Measurements from ENCODE around the gene PFN3.

The PFN3 gene

GRCh38 chr5:177403792-177404640 is 3.6 kb upstream of the PFN3 start:
- Histone ChIP-seq H3K9me3 (ENCODE audit: control insufficient read depth, insufficient read depth, low read length) (no peaks in the 10 kb centered on the region), H3K36me3 (ENCODE audit: control insufficient read depth, insufficient read depth, low read length) (no peaks in the 10 kb centered on the region), H3K4me1 (ENCODE audit: control insufficient read depth, insufficient read depth, low read length) (peaks cover 4% of the 10 kb centered on the region), H3K27ac (ENCODE audit: low read length) (no peak overlapping the region), H3K27me3 (ENCODE audit: control insufficient read depth, insufficient read depth, low read length) (peaks cover 20% of the 10 kb centered on the region; the same call in 1 of the 2 replicates), H3K4me3 (ENCODE audit: low read length) (peak overlapping the region; percentile 25; the same call in 1 of the 2 replicates)
- no peak for DNase-seq (ENCODE audit: low read depth, low spot score)
- WGBS (ENCODE audit: insufficient coverage, insufficient read length), result no CpG with 5 or more reads among the region's 93 CpGs

- H3K27ac ChIP-seq (ENCODE audit: low read length), result no peak overlapping the region
- WGBS (ENCODE audit: insufficient coverage, insufficient read length), result no CpG with 5 or more reads among the region's 61 CpGs
Measured at GRCh38 chr5:177403102-177403791, 2.8 kb upstream of the PFN3 start.

DNA sequence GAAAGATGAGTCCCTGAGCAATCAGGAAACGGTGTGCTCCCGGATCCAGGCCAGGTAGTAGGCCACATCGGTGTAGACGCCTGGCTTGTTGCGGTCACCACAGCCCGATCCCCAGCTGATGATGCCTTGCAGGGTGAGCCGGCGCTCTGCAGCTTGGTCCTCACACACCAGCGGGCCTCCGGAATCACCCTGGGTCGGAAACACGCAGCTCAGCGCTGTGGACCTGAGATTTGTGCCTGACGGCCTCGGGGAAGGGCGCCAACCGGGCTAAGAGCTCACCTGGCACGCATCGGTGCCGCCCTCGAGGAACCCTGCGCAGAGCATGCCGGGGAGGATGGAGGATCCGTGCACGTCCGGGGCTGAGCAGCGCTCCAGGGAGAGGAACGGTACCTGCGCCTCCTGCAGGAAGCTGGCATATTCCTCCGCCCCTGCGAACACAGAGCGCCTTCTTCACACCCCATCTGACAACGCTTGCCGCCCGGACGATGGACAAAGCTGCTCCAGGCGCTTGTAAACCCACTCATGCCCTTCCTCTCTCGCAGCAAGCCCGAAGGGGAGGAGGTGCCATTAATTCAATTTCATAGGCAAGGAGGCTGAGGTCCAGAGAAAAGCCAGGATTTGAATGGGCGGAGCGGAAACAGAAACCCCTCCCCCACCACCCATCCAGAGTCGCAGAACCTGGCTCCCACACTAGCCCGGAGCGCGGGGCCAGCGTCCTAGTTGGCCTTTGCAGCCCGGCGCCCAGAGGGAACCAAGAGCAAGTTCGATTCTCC is 2.0 kb upstream of the PFN3 start:
- peaks cover 18% of the 10 kb centered on the region; the same call in 1 of the 2 replicates for H3K27me3 ChIP-seq (ENCODE audit: control insufficient read depth, insufficient read depth, low read length)
- H3K9me3 ChIP-seq (ENCODE audit: control insufficient read depth, insufficient read depth, low read length), result no peaks in the 10 kb centered on the region
- WGBS (ENCODE audit: insufficient coverage, insufficient read length), result no CpG with 5 or more reads among the region's 49 CpGs
- peak; percentile 77 for DNase-seq (ENCODE audit: low read depth, low spot score)
- H3K4me3 ChIP-seq (ENCODE audit: low read length), result peak overlapping the region; percentile 25; the same call in 1 of the 2 replicates
- no peak overlapping the region for H3K27ac ChIP-seq (ENCODE audit: low read length)
- peaks cover 4% of the 10 kb centered on the region for H3K4me1 ChIP-seq (ENCODE audit: control insufficient read depth, insufficient read depth, low read length)
- H3K36me3 ChIP-seq (ENCODE audit: control insufficient read depth, insufficient read depth, low read length), result no peaks in the 10 kb centered on the region

More at GRCh38 chr5:177403102-177403791, 2.8 kb upstream of the PFN3 start:
- Histone ChIP-seq H3K27me3 (ENCODE audit: control insufficient read depth, insufficient read depth, low read length) (peaks cover 18% of the 10 kb centered on the region; the same call in 1 of the 2 replicates), H3K4me3 (ENCODE audit: low read length) (peak overlapping the region; percentile 25; the same call in 1 of the 2 replicates), H3K36me3 (ENCODE audit: control insufficient read depth, insufficient read depth, low read length) (no peaks in the 10 kb centered on the region), H3K9me3 (ENCODE audit: control insufficient read depth, insufficient read depth, low read length) (no peaks in the 10 kb centered on the region), H3K4me1 (ENCODE audit: control insufficient read depth, insufficient read depth, low read length) (peaks cover 4% of the 10 kb centered on the region)
- no peak for DNase-seq (ENCODE audit: low read depth, low spot score)

GRCh38 chr5:177397875-177398390 is 2.5 kb downstream of the PFN3 start:
- H3K36me3 ChIP-seq (ENCODE audit: control insufficient read depth, insufficient read depth, low read length), result no peaks in the 10 kb centered on the region
- no peaks in the 10 kb centered on the region for H3K9me3 ChIP-seq (ENCODE audit: control insufficient read depth, insufficient read depth, low read length)
- no CpG with 5 or more reads among the region's 16 CpGs for WGBS (ENCODE audit: insufficient coverage, insufficient read length)
- no peak overlapping the region for H3K27ac ChIP-seq (ENCODE audit: low read length)
- H3K27me3 ChIP-seq (ENCODE audit: control insufficient read depth, insufficient read depth, low read length), result no peaks in the 10 kb centered on the region; the same call in 1 of the 2 replicates
- peaks cover 7% of the 10 kb centered on the region for H3K4me1 ChIP-seq (ENCODE audit: control insufficient read depth, insufficient read depth, low read length)
- DNase-seq (ENCODE audit: low read depth, low spot score), result no peak
- H3K4me3 ChIP-seq (ENCODE audit: low read length), result no peak overlapping the region

DNA sequence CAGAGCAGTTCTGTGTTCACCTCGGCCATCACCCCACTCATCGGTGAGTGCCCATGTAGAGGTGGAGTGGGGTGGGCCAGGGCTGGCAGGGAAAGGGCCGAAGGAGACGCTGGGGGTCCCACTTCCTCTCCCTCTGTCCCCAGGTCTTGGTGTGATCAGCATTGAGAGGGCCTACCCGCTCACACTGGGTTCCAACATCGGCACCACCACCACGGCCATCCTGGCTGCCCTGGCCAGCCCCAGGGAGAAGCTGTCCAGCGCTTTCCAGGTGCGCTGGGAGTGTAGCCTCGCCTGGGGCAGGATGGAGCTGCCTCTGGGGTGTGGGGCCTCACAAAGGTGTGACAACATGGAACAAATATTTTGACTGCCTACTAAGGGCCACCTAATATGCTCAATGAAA is 3.7 kb downstream of the PFN3 start:
- Histone ChIP-seq H3K36me3 (ENCODE audit: control insufficient read depth, insufficient read depth, low read length) (no peaks in the 10 kb centered on the region), H3K27me3 (ENCODE audit: control insufficient read depth, insufficient read depth, low read length) (no peaks in the 10 kb centered on the region), H3K9me3 (ENCODE audit: control insufficient read depth, insufficient read depth, low read length) (no peaks in the 10 kb centered on the region), H3K27ac (ENCODE audit: low read length) (no peak overlapping the region), H3K4me3 (ENCODE audit: low read length) (no peak overlapping the region), H3K4me1 (ENCODE audit: control insufficient read depth, insufficient read depth, low read length) (peaks cover 4% of the 10 kb centered on the region)
- no peak for DNase-seq (ENCODE audit: low read depth, low spot score)
- WGBS (ENCODE audit: insufficient coverage, insufficient read length), result no CpG with 5 or more reads among the region's 10 CpGs

DNA sequence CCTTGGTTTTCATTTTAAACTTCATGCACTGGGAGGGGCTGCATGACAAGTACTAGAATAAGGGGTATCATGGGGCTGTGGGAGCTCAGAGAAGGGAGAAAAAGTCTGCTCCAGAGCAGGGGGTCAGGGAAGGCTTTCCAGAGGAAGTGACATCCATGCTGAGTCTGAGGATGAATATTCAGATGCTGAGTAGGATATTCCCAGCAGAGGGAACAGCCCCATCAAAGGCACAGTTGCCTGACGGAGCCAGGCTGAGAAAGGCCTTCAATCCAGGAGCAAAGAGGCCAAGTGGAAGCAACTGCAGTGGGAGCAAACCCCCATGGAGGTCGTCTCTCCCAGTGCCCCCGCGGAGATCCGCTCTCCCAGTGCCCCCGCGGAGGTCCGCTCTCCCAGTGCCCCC is 4.4 kb downstream of the PFN3 start:
- Histone ChIP-seq H3K27ac (ENCODE audit: low read length) (no peak overlapping the region), H3K4me3 (ENCODE audit: low read length) (no peak overlapping the region), H3K27me3 (ENCODE audit: control insufficient read depth, insufficient read depth, low read length) (no peaks in the 10 kb centered on the region), H3K9me3 (ENCODE audit: control insufficient read depth, insufficient read depth, low read length) (no peaks in the 10 kb centered on the region), H3K36me3 (ENCODE audit: control insufficient read depth, insufficient read depth, low read length) (no peaks in the 10 kb centered on the region), H3K4me1 (ENCODE audit: control insufficient read depth, insufficient read depth, low read length) (peaks cover 4% of the 10 kb centered on the region)
- no CpG with 5 or more reads among the region's 8 CpGs for WGBS (ENCODE audit: insufficient coverage, insufficient read length)
- no peak for DNase-seq (ENCODE audit: low read depth, low spot score)

DNA sequence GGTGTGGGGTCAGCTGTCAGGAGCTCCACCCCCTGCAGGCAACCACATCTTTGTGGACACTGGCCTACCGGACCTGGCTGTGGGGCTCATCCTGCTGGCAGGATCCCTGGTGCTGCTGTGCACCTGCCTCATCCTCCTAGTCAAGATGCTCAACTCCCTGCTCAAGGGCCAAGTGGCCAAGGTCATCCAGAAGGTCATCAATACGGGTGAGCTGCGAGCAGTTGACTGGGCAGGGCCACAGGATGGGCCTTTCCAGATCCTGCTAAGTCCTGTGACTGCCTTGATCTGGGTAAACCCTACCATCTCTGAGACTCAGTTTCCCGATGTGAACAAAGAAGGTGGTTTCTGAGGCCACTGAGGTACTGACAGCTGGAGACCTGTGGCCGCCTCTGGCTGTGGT is 6.5 kb downstream of the PFN3 start:
- DNase-seq (ENCODE audit: low read depth, low spot score), result no peak
- no peak overlapping the region for H3K27ac ChIP-seq (ENCODE audit: low read length)

GRCh38 chr5:177393206-177393765 is 7.2 kb downstream of the PFN3 start:
- Histone ChIP-seq H3K4me1 (ENCODE audit: control insufficient read depth, insufficient read depth, low read length) (peaks cover 4% of the 10 kb centered on the region), H3K27me3 (ENCODE audit: control insufficient read depth, insufficient read depth, low read length) (no peaks in the 10 kb centered on the region), H3K27ac (ENCODE audit: low read length) (no peak overlapping the region), H3K4me3 (ENCODE audit: low read length) (no peak overlapping the region), H3K9me3 (ENCODE audit: control insufficient read depth, insufficient read depth, low read length) (no peaks in the 10 kb centered on the region), H3K36me3 (ENCODE audit: control insufficient read depth, insufficient read depth, low read length) (no peaks in the 10 kb centered on the region)
- DNase-seq (ENCODE audit: low read depth, low spot score), result no peak
- WGBS (ENCODE audit: insufficient coverage, insufficient read length), result no CpG with 5 or more reads among the region's 1 CpG

More for the DNA sequence above, 6.5 kb downstream of the PFN3 start:
- Histone ChIP-seq H3K36me3 (ENCODE audit: control insufficient read depth, insufficient read depth, low read length) (no peaks in the 10 kb centered on the region), H3K4me3 (ENCODE audit: low read length) (no peak overlapping the region), H3K27me3 (ENCODE audit: control insufficient read depth, insufficient read depth, low read length) (no peaks in the 10 kb centered on the region), H3K9me3 (ENCODE audit: control insufficient read depth, insufficient read depth, low read length) (no peaks in the 10 kb centered on the region), H3K4me1 (ENCODE audit: control insufficient read depth, insufficient read depth, low read length) (peaks cover 4% of the 10 kb centered on the region)
- no CpG with 5 or more reads among the region's 5 CpGs for WGBS (ENCODE audit: insufficient coverage, insufficient read length)

DNA sequence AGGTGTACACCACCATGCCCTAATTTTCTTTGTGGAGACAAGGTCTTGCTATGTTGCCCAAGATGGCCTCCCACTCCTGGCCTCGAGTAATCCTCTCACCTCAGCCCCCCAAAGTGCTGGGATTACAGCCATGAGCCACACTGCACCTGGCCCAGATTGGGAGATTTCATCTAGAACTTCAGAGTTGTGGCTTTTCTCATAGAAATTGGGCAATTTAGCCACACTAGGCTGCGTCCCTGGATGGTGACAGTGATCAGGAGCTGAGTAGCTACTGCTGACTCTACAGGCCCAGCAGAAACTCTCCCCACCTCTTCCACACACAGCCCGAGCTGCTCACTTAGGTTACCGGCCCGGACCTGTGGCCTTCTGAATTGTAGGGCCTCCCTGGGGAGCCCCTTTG is 7.7 kb downstream of the PFN3 start:
- Histone ChIP-seq H3K4me1 (ENCODE audit: control insufficient read depth, insufficient read depth, low read length) (peaks cover 4% of the 10 kb centered on the region), H3K36me3 (ENCODE audit: control insufficient read depth, insufficient read depth, low read length) (no peaks in the 10 kb centered on the region), H3K27me3 (ENCODE audit: control insufficient read depth, insufficient read depth, low read length) (no peaks in the 10 kb centered on the region), H3K4me3 (ENCODE audit: low read length) (no peak overlapping the region), H3K27ac (ENCODE audit: low read length) (no peak overlapping the region), H3K9me3 (ENCODE audit: control insufficient read depth, insufficient read depth, low read length) (no peaks in the 10 kb centered on the region)
- no CpG with 5 or more reads among the region's 5 CpGs for WGBS (ENCODE audit: insufficient coverage, insufficient read length)
- no peak for DNase-seq (ENCODE audit: low read depth, low spot score)
